Astrocyte of the spinal cord (primary cell): ENCODE data around the gene VWA5B1.

Experiments used
- DNase-seq: peaks from one replicate; pipeline ENCODE4 v3.0.0; 2011; ENCODE audit warnings: low read depth, low spot score
- H3K4me3 ChIP-seq: 2 replicates; pipeline ENCODE4 v1.5.1; 2011; ENCODE audit warnings: low read depth, mild to moderate bottlenecking, low read length, moderate library complexity
- in situ Hi-C: cut with HindIII; loops from 2 replicates; pipeline ENCODE4 v1.10.0; 2017; ENCODE audit warnings: low sequenced_read_pairs
- TF ChIP-seq, protein P1 (sequence below): IDR thresholded peaks from 2 replicates; pipeline ENCODE4 v1.5.1; 2012; ENCODE audit warnings: low read depth, mild to moderate bottlenecking, low read length, inconsistent platforms

Gene VWA5B1, protein sequence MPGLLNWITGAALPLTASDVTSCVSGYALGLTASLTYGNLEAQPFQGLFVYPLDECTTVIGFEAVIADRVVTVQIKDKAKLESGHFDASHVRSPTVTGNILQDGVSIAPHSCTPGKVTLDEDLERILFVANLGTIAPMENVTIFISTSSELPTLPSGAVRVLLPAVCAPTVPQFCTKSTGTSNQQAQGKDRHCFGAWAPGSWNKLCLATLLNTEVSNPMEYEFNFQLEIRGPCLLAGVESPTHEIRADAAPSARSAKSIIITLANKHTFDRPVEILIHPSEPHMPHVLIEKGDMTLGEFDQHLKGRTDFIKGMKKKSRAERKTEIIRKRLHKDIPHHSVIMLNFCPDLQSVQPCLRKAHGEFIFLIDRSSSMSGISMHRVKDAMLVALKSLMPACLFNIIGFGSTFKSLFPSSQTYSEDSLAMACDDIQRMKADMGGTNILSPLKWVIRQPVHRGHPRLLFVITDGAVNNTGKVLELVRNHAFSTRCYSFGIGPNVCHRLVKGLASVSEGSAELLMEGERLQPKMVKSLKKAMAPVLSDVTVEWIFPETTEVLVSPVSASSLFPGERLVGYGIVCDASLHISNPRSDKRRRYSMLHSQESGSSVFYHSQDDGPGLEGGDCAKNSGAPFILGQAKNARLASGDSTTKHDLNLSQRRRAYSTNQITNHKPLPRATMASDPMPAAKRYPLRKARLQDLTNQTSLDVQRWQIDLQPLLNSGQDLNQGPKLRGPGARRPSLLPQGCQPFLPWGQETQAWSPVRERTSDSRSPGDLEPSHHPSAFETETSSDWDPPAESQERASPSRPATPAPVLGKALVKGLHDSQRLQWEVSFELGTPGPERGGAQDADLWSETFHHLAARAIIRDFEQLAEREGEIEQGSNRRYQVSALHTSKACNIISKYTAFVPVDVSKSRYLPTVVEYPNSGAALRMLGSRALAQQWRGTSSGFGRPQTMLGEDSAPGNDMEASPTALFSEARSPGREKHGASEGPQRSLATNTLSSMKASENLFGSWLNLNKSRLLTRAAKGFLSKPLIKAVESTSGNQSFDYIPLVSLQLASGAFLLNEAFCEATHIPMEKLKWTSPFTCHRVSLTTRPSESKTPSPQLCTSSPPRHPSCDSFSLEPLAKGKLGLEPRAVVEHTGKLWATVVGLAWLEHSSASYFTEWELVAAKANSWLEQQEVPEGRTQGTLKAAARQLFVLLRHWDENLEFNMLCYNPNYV

DNA sequence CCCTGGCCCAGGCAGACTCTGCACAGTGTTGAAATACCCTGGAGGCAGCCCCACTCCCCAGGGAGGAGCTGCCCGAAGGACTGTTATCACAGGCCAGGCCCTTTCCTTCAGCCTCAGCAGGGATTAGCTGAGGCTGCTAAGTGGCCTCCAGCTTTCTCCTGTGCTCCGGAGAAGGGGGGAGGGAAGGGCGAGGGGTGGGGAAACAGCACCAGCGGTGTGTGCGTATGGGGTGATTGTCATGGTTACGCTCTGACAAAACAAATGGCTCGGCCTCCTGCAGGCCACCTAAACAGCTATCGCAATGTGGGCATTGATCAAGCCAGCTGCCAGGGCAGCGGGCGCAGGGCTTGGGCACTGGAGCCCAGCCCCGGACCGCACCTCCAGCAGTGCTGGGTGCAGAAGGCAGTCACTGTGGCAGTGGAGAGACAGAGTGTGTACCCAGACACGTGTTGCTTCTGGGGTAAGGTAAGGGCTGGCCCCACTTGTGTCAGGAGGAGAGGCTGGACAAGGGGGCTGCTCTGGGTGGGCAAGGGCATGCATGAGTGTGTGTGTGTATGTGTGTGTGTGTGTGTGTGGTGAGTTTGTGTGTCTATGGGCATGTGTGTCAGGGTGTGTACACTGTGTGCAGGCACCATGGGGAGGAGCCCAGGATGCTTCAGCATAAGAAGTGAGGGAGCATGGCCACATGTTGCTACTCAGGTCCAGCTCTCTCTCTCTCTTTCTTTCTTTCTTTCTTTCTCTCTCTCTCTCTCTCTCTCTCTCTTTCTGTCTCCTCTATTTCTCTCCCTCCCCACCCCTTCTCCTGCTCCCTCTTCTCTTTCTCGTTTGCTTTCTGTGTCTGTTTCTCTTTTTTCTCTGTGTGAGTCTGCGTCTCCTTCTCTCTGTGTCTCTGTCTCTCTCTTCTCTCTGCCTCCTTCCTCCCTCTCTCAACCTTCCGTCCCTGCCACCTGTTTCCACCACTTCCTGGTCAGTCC lies at the start of gene VWA5B1:
Gene VWA5B1, plus strand, starts transcription at position 252 of the 974 bp plus-strand sequence. CDS start 19,727 bp downstream, outside the sequence.
- in situ Hi-C loops = no loop called here
- TF ChIP-seq, protein P1, sequence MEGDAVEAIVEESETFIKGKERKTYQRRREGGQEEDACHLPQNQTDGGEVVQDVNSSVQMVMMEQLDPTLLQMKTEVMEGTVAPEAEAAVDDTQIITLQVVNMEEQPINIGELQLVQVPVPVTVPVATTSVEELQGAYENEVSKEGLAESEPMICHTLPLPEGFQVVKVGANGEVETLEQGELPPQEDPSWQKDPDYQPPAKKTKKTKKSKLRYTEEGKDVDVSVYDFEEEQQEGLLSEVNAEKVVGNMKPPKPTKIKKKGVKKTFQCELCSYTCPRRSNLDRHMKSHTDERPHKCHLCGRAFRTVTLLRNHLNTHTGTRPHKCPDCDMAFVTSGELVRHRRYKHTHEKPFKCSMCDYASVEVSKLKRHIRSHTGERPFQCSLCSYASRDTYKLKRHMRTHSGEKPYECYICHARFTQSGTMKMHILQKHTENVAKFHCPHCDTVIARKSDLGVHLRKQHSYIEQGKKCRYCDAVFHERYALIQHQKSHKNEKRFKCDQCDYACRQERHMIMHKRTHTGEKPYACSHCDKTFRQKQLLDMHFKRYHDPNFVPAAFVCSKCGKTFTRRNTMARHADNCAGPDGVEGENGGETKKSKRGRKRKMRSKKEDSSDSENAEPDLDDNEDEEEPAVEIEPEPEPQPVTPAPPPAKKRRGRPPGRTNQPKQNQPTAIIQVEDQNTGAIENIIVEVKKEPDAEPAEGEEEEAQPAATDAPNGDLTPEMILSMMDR = no peak
- no peak for DNase-seq
- H3K4me3 ChIP-seq = no peak within 1 kb of the TSS

DNA sequence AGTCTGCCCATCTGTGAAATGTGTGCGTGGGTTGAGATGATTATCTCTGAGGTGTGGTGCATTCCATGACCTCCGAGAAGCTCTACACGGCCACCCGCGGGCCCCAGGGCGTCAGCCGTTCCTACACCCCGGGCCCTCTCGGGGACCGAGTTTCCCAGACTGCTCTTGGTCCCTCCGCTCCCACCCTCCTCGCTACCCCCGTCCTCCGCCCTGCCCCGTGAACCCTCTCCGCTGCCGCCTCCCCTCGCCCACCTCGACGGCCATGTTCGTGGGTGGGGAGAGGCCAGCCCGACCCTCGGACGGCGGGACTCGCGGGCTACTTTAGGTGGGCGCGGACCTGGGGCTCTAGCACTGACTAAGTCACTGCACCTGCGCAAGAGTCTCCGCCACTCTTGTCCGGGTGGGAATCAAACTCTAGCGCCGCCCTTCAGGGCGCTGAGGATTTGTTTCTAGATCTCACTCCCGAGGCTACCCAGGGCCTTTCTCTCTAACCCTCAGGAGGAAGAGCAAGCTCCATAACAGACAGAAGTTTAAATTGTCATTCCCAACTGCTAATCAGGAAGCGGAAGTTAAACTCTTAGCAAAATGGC lies 47.7 kb upstream of the VWA5B1 start:
- in situ Hi-C loops = no loop called here
- DNase-seq = no peak
- no peak overlapping the region for H3K4me3 ChIP-seq
- TF ChIP-seq, protein P1 = no peak

DNA sequence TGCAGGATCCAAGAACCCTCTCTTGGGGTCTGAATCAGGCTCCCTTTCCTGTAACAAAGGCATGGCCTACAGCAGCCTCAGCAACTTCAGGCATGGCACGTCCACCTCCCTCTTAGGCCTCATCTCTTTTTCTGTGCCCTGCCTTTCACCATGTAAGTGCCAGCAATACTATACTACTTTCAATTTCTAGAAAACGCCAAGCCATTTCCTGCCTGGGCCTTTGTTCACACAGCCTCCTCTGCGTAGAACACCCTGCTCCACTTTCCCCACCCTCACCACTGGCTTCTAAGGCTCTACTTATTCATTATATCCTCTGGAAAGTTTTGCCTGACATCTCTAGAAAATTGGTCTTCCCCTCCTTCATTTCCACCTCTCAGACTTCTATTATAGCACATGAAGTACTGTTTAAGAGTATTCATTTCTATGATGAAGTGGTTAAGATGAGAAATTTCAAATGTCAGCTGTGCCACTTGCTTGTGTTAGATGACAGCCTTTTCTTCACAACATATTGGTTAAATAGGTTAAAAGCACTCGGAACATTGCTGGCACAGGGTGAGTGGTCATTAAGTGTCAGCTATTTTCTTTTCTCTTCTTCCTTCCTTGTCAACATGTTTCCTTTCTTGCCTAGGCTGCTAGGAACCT lies 41.6 kb upstream of the VWA5B1 start:
- no peak overlapping the region for H3K4me3 ChIP-seq
- TF ChIP-seq, protein P1 = no peak
- no peak for DNase-seq
- in situ Hi-C loops = no loop called here

DNA sequence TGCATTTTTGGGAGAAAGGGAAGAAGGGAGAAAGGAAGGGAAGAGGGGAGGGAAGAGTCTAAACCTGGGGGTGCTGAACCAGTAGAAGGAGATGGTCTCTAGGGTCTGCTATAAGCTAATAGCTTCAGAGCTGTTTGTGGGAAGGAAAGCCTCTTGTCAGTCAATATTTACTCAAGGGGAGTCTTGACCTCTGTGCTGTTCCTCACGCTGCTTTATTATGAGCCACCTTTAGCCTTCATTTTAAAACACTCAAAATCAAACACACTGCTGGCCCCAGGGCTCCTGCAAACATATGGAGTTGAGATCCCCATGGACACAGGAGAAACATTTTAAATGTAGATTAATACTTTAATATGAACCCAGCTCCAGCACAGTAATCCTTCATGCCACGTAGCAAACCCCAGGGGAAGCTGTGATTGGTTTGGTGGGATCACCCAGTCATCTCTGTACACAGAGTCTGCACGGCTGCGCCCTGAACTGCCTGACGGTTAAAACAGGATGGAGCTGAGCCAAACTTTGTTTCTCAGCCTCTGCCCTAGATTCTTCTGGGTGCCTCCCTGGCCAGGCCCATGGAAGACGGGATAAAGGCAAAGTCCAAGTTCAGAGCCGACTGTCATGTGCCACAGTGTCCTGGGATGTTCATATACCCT lies 40.2 kb upstream of the VWA5B1 start:
- TF ChIP-seq, protein P1 = no peak
- H3K4me3 ChIP-seq = no peak overlapping the region
- no peak for DNase-seq
- in situ Hi-C loops = no loop called here

DNA sequence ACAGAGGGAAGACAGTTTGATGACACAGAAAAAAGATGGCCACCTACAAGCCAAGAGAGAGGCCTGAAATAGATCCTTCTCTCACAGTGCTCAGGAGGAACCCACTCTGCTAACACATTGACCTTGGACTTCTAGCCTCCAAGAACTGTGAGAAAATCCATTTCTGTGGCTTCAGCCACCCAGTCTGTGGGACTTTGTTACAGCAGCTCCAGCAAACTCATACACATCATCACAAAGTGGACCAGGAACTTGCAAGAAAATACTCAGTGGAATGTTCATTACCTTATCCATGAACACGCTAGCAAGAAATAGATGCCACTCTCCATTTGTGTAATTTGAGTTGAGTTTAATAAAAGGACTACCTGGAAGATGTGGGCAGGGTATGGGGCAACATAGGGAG lies 38.1 kb upstream of the VWA5B1 start:
- H3K4me3 ChIP-seq = no peak overlapping the region
- in situ Hi-C loops = no loop called here
- TF ChIP-seq, protein P1 = no peak
- no peak for DNase-seq
